ENCODE results near the gene HACD3.
A peak's percentile ranks its signal among the peaks of the same experiment; 100 is the strongest.

HACD3 gene

DNA sequence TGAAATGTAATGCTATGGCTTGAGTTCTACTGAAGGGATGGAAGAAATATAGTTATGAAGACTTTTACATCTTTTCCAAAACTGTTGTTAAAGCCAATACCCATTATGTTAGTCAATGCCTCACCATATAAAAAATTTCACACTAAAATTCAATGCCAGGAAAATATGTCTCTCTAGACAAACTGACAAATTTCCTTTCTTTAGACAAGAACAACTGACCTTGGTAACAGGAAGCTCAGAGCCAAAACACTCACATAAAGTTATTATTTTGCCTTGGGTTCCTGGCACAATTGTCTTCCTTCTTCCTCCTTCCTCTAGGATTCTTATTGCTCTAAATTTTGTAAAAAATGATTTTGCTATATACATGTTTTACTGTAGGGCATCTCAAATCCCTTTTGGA lies 54.0 kb downstream of the HACD3 start:
- H3K9me3 ChIP-seq (ENCODE audit: control extremely low read depth in 1 of 5, control insufficient read depth in 4 of 5, insufficient read depth in 2 of 5, low read depth in 1 of 5, low read length in 4 of 5), result no peaks in the 10 kb centered on the region
- no peak overlapping the region for H3K4me3 ChIP-seq (ENCODE audit: control insufficient read depth in 1 of 7, extremely low read depth in 1 of 7, insufficient read depth in 4 of 7, low read depth in 2 of 7, low read length in 6 of 7)
- CTCF ChIA-PET, result interaction anchor here (1.5 kb wide), 1 partner anchor 12 kb away, joined by 3 read pairs; no protein-coding TSS in a partner anchor
- peaks cover 11 to 69% (median 32%) of the 10 kb centered on the region in 4 experiments for H3K36me3 ChIP-seq (ENCODE audit: control insufficient read depth in 4 of 4, insufficient read depth in 4 of 4, low read length in 3 of 4)
- peak overlapping the region; percentile 44 to 81 for H3K27ac ChIP-seq (ENCODE audit: insufficient read depth in 1 of 2, low read depth in 1 of 2, low read length in 2 of 2, poor library complexity in 1 of 2, severe bottlenecking in 2 of 2)
- POLR2A ChIA-PET, result no interaction called here
- H3K27me3 ChIP-seq (replicated peaks in 2 of 5; ENCODE audit: control insufficient read depth in 4 of 5, insufficient read depth in 5 of 5, low read length in 4 of 5), result no peaks in the 10 kb centered on the region
- no peak for DNase-seq
- peaks cover 19 to 24% (median 20%) of the 10 kb centered on the region in 4 experiments for H3K4me1 ChIP-seq (ENCODE audit: control extremely low read depth in 1 of 4, control insufficient read depth in 4 of 4, insufficient read depth in 4 of 4, low read length in 3 of 4)

DNA sequence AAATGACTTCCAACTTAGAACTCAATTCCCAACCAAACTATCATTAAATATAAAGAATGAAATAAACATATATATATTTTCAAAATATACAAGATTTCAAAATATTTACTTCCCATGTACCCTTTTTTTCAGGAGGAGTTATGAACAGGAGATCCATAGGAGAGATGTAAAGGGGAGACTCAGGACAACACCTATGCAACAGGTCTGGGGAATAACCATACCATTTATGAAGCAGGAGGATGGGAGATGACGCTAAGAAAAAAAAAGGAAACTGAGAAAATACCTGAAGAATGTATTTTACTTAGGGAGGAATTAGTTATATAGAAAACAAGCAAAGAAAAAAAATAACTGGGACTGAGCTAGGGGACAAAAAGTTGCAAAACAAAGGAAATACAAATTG lies 56.8 kb downstream of the HACD3 start:
- no peak overlapping the region for H3K4me3 ChIP-seq (ENCODE audit: control insufficient read depth in 1 of 7, extremely low read depth in 1 of 7, insufficient read depth in 4 of 7, low read depth in 2 of 7, low read length in 6 of 7)
- peaks cover 15 to 68% (median 47%) of the 10 kb centered on the region in 4 experiments for H3K36me3 ChIP-seq (ENCODE audit: control insufficient read depth in 4 of 4, insufficient read depth in 4 of 4, low read length in 3 of 4)
- H3K4me1 ChIP-seq (ENCODE audit: control extremely low read depth in 1 of 4, control insufficient read depth in 4 of 4, insufficient read depth in 4 of 4, low read length in 3 of 4), result peaks cover 13 to 24% (median 16%) of the 10 kb centered on the region in 4 experiments
- no peak overlapping the region for H3K27ac ChIP-seq (ENCODE audit: insufficient read depth in 1 of 2, low read depth in 1 of 2, low read length in 2 of 2, poor library complexity in 1 of 2, severe bottlenecking in 2 of 2)
- no CpG with 5 or more reads among the region's 1 CpG for WGBS (ENCODE audit: insufficient coverage)
- POLR2A ChIA-PET, result no interaction called here
- H3K27me3 ChIP-seq (replicated peaks in 2 of 5; ENCODE audit: control insufficient read depth in 4 of 5, insufficient read depth in 5 of 5, low read length in 4 of 5), result no peaks in the 10 kb centered on the region
- no peak for DNase-seq
- H3K9me3 ChIP-seq (ENCODE audit: control extremely low read depth in 1 of 5, control insufficient read depth in 4 of 5, insufficient read depth in 2 of 5, low read depth in 1 of 5, low read length in 4 of 5), result no peaks in the 10 kb centered on the region
- CTCF ChIA-PET, result no interaction called here

DNA sequence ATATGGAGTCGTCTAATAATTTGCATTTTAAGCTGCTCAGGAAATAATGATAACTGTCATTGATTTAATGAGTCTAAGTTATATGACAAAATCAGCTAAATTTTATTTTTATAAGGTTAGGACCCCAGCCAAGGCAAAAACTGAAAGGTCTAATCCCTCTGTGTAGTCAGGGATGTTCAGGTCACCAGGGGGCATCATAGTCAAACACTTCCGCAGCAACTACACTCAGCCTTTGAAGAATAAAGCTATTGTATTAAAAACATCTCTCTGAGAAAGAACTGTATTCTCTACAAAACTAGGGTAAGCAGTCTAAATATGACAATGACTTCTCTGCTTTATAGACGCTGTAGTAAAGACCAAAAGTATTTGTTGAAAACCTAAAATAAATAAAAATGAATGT lies 65.7 kb downstream of the HACD3 start:
- DNase-seq, result peak; percentile 29 to 58 (median 50)
- H3K36me3 ChIP-seq (ENCODE audit: control insufficient read depth in 4 of 4, insufficient read depth in 4 of 4, low read length in 3 of 4), result peaks cover 35 to 77% (median 61%) of the 10 kb centered on the region in 4 experiments
- WGBS (ENCODE audit: insufficient coverage), result no CpG with 5 or more reads among the region's 3 CpGs

DNA sequence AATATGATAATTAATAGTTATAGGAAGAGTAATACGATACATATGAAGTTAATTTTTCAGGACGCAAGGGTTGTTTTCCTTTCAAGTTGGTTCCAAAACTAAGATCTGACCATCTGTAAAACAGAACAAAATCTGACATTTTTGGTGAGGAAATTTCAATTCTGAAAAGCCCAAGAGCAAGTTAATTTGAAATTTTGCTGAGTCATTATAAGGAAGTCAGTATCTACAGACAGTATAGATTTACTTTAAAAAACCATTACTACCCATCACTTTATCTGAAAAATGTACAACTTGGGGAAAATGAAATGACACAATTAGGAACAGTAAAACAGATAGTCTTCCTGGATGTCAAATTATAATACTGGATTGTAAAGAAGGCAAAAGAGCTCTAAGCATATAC lies 68.2 kb downstream of the HACD3 start:
- no peak overlapping the region for H3K4me3 ChIP-seq (ENCODE audit: control insufficient read depth in 1 of 7, extremely low read depth in 1 of 7, insufficient read depth in 4 of 7, low read depth in 2 of 7, low read length in 6 of 7)
- no peaks in the 10 kb centered on the region for H3K9me3 ChIP-seq (ENCODE audit: control extremely low read depth in 1 of 5, control insufficient read depth in 4 of 5, insufficient read depth in 2 of 5, low read depth in 1 of 5, low read length in 4 of 5)
- ChIA-PET CTCF (interaction anchor here (1.2 kb wide), 1 partner anchor 33 kb away, joined by 4 read pairs; no protein-coding TSS in a partner anchor), POLR2A (no interaction called here)
- H3K27me3 ChIP-seq (replicated peaks in 2 of 5; ENCODE audit: control insufficient read depth in 4 of 5, insufficient read depth in 5 of 5, low read length in 4 of 5), result no peaks in the 10 kb centered on the region
- H3K4me1 ChIP-seq (ENCODE audit: control extremely low read depth in 1 of 4, control insufficient read depth in 4 of 4, insufficient read depth in 4 of 4, low read length in 3 of 4), result no peaks in the 10 kb centered on the region
- DNase-seq, result no peak
- peaks cover 20 to 72% (median 48%) of the 10 kb centered on the region in 4 experiments for H3K36me3 ChIP-seq (ENCODE audit: control insufficient read depth in 4 of 4, insufficient read depth in 4 of 4, low read length in 3 of 4)
- no peak overlapping the region for H3K27ac ChIP-seq (ENCODE audit: insufficient read depth in 1 of 2, low read depth in 1 of 2, low read length in 2 of 2, poor library complexity in 1 of 2, severe bottlenecking in 2 of 2)
- 100% methylated on average over 2 of the region's 2 CpGs for WGBS (ENCODE audit: insufficient coverage)

More for the DNA sequence above, 65.7 kb downstream of the HACD3 start:
- Histone ChIP-seq H3K9me3 (ENCODE audit: control extremely low read depth in 1 of 5, control insufficient read depth in 4 of 5, insufficient read depth in 2 of 5, low read depth in 1 of 5, low read length in 4 of 5) (no peaks in the 10 kb centered on the region), H3K27me3 (replicated peaks in 2 of 5; ENCODE audit: control insufficient read depth in 4 of 5, insufficient read depth in 5 of 5, low read length in 4 of 5) (no peaks in the 10 kb centered on the region), H3K27ac (ENCODE audit: insufficient read depth in 1 of 2, low read depth in 1 of 2, low read length in 2 of 2, poor library complexity in 1 of 2, severe bottlenecking in 2 of 2) (no peak overlapping the region), H3K4me1 (ENCODE audit: control extremely low read depth in 1 of 4, control insufficient read depth in 4 of 4, insufficient read depth in 4 of 4, low read length in 3 of 4) (no peaks in the 10 kb centered on the region), H3K4me3 (ENCODE audit: control insufficient read depth in 1 of 7, extremely low read depth in 1 of 7, insufficient read depth in 4 of 7, low read depth in 2 of 7, low read length in 6 of 7) (no peak overlapping the region)
- ChIA-PET POLR2A (interaction anchor here (0.6 to 0.7 kb wide), 2 partner anchors 18 to 145 kb away, joined by 3 to 4 read pairs; no protein-coding TSS in a partner anchor), CTCF (interaction anchor here (0.6 to 1.8 kb wide), 9 partner anchors 11 to 903 kb away, joined by 3 to 6 read pairs (median 3); no protein-coding TSS in a partner anchor)

DNA sequence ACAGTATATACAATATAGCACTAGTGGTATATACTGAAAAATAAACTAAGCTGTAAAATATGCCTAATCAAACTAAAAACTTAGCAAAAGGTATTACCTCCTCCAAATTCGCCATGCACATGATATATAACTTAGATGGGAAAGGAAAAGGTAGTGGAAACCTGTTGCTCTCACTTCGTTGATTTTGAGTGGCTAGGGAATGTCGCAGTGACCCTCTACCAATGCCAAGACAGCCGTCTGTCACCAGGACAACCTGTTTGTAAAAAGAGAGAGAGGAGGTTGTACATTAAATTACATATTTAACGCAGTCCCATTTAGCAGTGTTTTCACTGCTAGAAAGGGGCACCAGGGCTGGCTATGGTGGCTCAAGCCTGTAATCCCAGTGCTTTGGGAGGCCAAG lies 69.4 kb downstream of the HACD3 start:
- no peak overlapping the region for H3K4me3 ChIP-seq (ENCODE audit: control insufficient read depth in 1 of 7, extremely low read depth in 1 of 7, insufficient read depth in 4 of 7, low read depth in 2 of 7, low read length in 6 of 7)
- DNase-seq, result no peak
- H3K36me3 ChIP-seq (ENCODE audit: control insufficient read depth in 4 of 4, insufficient read depth in 4 of 4, low read length in 3 of 4), result peaks cover 19 to 74% (median 51%) of the 10 kb centered on the region in 4 experiments
- ChIA-PET POLR2A (no interaction called here), CTCF (interaction anchor here (1.2 kb wide), 1 partner anchor 32 kb away, joined by 4 read pairs; no protein-coding TSS in a partner anchor)
- no peaks in the 10 kb centered on the region for H3K9me3 ChIP-seq (ENCODE audit: control extremely low read depth in 1 of 5, control insufficient read depth in 4 of 5, insufficient read depth in 2 of 5, low read depth in 1 of 5, low read length in 4 of 5)
- 100% methylated on average over 1 of the region's 5 CpGs for WGBS (ENCODE audit: insufficient coverage)
- H3K4me1 ChIP-seq (ENCODE audit: control extremely low read depth in 1 of 4, control insufficient read depth in 4 of 4, insufficient read depth in 4 of 4, low read length in 3 of 4), result no peaks in the 10 kb centered on the region
- no peak overlapping the region for H3K27ac ChIP-seq (ENCODE audit: insufficient read depth in 1 of 2, low read depth in 1 of 2, low read length in 2 of 2, poor library complexity in 1 of 2, severe bottlenecking in 2 of 2)
- H3K27me3 ChIP-seq (replicated peaks in 2 of 5; ENCODE audit: control insufficient read depth in 4 of 5, insufficient read depth in 5 of 5, low read length in 4 of 5), result no peaks in the 10 kb centered on the region

DNA sequence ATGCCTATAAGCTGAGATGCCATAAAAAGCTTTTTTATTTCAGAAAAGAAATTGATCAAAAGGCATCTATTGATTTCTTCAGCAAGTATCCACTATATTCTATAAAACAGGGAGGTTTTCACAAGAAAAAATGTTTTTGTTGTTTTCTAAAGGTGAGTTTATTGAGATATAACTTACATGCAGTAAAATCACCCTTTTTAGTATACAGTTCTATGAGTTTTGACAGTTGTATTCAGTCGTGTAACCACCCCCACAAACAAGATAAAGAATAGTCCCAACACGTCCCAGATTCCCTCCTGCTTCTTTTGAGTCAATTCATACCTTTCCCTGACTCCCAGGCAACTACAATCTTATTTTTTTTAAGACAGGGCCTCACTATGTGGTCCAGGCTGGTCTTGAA lies 72.9 kb downstream of the HACD3 start:
- H3K36me3 ChIP-seq (ENCODE audit: control insufficient read depth in 4 of 4, insufficient read depth in 4 of 4, low read length in 3 of 4), result peaks cover 7 to 61% (median 40%) of the 10 kb centered on the region in 4 experiments
- POLR2A ChIA-PET, result no interaction called here
- 100% methylated on average over 1 of the region's 2 CpGs for WGBS (ENCODE audit: insufficient coverage)

DNA sequence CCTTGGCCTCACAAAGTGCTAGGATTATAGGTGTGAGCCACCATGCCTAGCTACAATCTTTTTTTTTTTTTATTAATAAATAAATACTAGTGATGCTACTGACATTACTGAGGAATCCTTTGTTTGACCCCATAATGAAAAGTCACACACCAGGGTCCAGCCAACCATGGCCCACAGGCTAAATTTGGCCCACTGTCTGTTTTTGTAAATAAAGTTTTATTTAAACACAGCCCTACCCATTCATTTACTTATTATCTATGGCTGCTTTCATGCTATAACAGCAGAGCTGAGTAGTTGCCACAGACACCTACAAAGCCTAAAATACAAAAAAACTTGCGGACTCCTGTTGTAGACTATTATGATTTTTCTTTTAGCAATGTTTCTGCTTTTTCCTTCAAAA lies 73.3 kb downstream of the HACD3 start:
- ChIA-PET CTCF (no interaction called here), POLR2A (no interaction called here)
- Histone ChIP-seq H3K4me1 (ENCODE audit: control extremely low read depth in 1 of 4, control insufficient read depth in 4 of 4, insufficient read depth in 4 of 4, low read length in 3 of 4) (no peaks in the 10 kb centered on the region), H3K27ac (ENCODE audit: insufficient read depth in 1 of 2, low read depth in 1 of 2, low read length in 2 of 2, poor library complexity in 1 of 2, severe bottlenecking in 2 of 2) (no peak overlapping the region), H3K4me3 (ENCODE audit: control insufficient read depth in 1 of 7, extremely low read depth in 1 of 7, insufficient read depth in 4 of 7, low read depth in 2 of 7, low read length in 6 of 7) (no peak overlapping the region), H3K9me3 (ENCODE audit: control extremely low read depth in 1 of 5, control insufficient read depth in 4 of 5, insufficient read depth in 2 of 5, low read depth in 1 of 5, low read length in 4 of 5) (no peaks in the 10 kb centered on the region), H3K36me3 (ENCODE audit: control insufficient read depth in 4 of 4, insufficient read depth in 4 of 4, low read length in 3 of 4) (peaks cover 7 to 56% (median 40%) of the 10 kb centered on the region in 4 experiments), H3K27me3 (replicated peaks in 2 of 5; ENCODE audit: control insufficient read depth in 4 of 5, insufficient read depth in 5 of 5, low read length in 4 of 5) (no peaks in the 10 kb centered on the region)
- DNase-seq, result no peak
- no CpG with 5 or more reads among the region's 1 CpG for WGBS (ENCODE audit: insufficient coverage)

More for the DNA sequence above, 72.9 kb downstream of the HACD3 start:
- CTCF ChIA-PET, result no interaction called here
- Histone ChIP-seq H3K27me3 (replicated peaks in 2 of 5; ENCODE audit: control insufficient read depth in 4 of 5, insufficient read depth in 5 of 5, low read length in 4 of 5) (no peaks in the 10 kb centered on the region), H3K4me3 (ENCODE audit: control insufficient read depth in 1 of 7, extremely low read depth in 1 of 7, insufficient read depth in 4 of 7, low read depth in 2 of 7, low read length in 6 of 7) (no peak overlapping the region), H3K27ac (ENCODE audit: insufficient read depth in 1 of 2, low read depth in 1 of 2, low read length in 2 of 2, poor library complexity in 1 of 2, severe bottlenecking in 2 of 2) (no peak overlapping the region), H3K4me1 (ENCODE audit: control extremely low read depth in 1 of 4, control insufficient read depth in 4 of 4, insufficient read depth in 4 of 4, low read length in 3 of 4) (no peaks in the 10 kb centered on the region), H3K9me3 (ENCODE audit: control extremely low read depth in 1 of 5, control insufficient read depth in 4 of 5, insufficient read depth in 2 of 5, low read depth in 1 of 5, low read length in 4 of 5) (no peaks in the 10 kb centered on the region)
- no peak for DNase-seq
